ENCODE data around the gene HIPK4. TPM values are rescaled to one million over a fixed set of nuclear protein-coding genes. Genes with fewer than 3 reads are reported as not detected.
A peak's percentile ranks its signal among the peaks of the same experiment; 100 is the strongest.
"Not testable (repeated sequence)": the region's sequence is repeated elsewhere in the genome, so short reads cannot be mapped to it uniquely, and the experiment has no call there.

HIPK4 gene, protein sequence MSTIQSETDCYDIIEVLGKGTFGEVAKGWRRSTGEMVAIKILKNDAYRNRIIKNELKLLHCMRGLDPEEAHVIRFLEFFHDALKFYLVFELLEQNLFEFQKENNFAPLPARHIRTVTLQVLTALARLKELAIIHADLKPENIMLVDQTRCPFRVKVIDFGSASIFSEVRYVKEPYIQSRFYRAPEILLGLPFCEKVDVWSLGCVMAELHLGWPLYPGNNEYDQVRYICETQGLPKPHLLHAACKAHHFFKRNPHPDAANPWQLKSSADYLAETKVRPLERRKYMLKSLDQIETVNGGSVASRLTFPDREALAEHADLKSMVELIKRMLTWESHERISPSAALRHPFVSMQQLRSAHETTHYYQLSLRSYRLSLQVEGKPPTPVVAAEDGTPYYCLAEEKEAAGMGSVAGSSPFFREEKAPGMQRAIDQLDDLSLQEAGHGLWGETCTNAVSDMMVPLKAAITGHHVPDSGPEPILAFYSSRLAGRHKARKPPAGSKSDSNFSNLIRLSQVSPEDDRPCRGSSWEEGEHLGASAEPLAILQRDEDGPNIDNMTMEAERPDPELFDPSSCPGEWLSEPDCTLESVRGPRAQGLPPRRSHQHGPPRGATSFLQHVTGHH
- polyA plus RNA-seq (2011; rRNA removed) (0.09 and 0.11 TPM in 2 replicates), polyA minus RNA-seq (2011; rRNA and poly(A)+ RNA removed) (0.09 and 0.13 TPM in 2 replicates)

DNA sequence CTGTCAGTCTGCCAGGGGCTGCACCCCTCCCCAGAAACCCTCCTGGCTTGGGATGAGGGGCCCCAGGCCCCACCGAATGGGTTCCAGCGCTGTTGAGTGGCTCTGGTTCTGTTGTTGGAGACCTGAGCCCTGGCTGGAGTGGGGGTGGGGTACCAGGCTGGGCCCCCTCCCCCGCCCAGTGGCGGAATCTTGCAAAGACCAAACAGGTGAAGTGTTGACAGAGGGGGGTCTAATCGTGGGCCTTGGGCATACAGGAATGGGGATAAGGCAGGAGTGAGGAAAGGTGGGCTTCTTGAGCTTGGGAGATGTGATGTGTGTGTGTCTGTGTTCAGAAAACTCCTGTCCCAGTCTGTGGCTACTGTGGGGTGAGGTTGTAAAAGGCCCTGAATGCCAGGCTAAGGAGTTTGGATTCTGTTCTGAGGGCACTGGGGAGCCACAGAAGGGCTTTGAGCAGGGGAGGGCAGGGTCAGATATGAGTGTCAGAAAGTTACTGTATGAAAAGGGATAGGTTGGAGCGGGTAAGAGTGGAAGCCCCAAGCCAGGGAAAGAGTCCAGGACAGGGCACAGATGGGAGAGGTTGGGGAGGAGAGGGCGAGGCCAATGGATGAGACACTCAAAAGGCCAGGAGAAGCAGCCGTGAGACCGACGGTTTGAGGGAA is at the start of gene HIPK4:
TSS of gene HIPK4 (minus strand) at position 98 of the 659 bp plus-strand sequence. CDS start 279 bp downstream, outside the sequence.
- H3K4me3 ChIP-seq (ENCODE audit: low read depth, low read length): no peak within 1 kb of the TSS
- no peaks in the 10 kb centered on the region for H3K27me3 ChIP-seq (ENCODE audit: control insufficient read depth, insufficient read depth, low read length)
- no peak within 1 kb of the TSS for H3K27ac ChIP-seq (ENCODE audit: low read depth, low read length)
- no peak for DNase-seq (ENCODE audit: low read depth, low spot score)
- ChIA-PET CTCF (interaction anchor here (1.4 kb wide), 1 partner anchor 30 kb away, joined by 5 read pairs; no protein-coding TSS in a partner anchor), POLR2A (interaction anchor here (0.5 kb wide), 1 partner anchor 180 kb away, joined by 3 read pairs; no protein-coding TSS in a partner anchor)
- TF ChIP-seq, protein P1, sequence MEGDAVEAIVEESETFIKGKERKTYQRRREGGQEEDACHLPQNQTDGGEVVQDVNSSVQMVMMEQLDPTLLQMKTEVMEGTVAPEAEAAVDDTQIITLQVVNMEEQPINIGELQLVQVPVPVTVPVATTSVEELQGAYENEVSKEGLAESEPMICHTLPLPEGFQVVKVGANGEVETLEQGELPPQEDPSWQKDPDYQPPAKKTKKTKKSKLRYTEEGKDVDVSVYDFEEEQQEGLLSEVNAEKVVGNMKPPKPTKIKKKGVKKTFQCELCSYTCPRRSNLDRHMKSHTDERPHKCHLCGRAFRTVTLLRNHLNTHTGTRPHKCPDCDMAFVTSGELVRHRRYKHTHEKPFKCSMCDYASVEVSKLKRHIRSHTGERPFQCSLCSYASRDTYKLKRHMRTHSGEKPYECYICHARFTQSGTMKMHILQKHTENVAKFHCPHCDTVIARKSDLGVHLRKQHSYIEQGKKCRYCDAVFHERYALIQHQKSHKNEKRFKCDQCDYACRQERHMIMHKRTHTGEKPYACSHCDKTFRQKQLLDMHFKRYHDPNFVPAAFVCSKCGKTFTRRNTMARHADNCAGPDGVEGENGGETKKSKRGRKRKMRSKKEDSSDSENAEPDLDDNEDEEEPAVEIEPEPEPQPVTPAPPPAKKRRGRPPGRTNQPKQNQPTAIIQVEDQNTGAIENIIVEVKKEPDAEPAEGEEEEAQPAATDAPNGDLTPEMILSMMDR (IDR thresholded peaks at IDR 0.05; ENCODE audit: low read depth, low read length): no peak
- no peaks in the 10 kb centered on the region for H3K9me3 ChIP-seq (ENCODE audit: control insufficient read depth, insufficient read depth, low read length)

DNA sequence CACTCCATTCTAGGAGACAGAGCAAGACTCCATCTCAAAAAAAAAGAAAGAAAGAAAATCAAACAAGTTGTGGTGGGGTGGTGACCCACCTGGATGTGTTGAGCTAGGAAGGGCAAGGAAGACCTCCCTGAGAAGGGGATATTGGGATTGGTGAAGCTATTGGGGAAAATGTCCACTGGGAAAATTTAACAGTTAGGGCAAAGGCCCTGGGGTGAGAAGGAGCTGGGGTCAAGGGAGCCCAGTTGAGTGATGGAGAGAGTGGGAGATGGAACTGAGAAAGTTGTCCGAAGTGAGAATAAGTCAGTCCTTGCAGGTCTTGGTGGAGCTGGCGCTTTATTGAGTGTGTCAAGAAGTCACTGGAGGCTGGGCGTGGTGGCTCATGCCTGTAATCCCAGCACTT is 48.3 kb upstream of the HIPK4 start:
- POLR2A ChIA-PET: interaction anchor here (0.8 kb wide), 1 partner anchor 12 kb away, joined by 3 read pairs; the partner anchor contains the start of gene SERTAD1
- no peak for DNase-seq (ENCODE audit: low read depth, low spot score)
- CTCF ChIA-PET: interaction anchor here (1.6 kb wide), 1 partner anchor 18 kb away, joined by 6 read pairs; no protein-coding TSS in a partner anchor

DNA sequence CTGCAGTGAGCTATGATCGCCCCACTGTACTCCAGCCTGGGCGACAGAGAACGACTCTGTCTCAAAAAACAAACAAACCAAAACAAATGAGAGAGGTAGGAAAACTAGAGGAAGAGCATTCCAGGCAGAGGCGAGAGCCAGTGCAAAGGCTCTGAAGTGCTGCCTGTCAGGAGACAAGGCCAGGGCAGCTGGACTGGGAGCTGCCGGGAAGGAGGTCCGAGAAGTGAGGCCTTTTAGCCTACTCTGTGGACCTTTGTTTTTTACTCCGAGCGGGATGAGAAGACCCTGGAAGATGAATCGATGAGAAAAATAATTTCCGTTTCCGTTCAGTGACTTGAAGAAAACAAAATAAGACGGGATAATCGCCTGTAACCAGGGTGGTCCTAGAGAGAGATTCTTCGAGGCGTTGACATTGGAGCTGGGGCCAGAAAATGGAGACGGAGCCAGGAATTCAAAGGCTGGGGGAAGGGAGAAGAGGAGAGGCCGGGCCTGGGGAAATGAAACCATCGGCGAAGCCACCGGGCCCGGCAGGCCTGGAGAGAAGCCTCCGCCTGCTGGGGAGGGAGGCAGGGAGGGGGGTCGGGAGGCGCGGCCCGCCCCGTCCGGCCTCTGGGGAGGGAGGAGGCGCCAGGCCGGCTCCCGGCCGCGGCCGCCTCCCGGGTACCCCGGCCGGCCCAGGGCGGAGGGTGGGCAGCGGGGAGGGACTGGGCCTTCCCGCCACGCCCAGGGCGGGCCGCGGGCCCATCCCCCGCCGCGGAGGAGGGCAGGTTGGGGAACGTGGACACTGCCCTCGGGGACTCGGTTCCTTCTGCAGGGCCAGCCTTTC is 43.6 kb upstream of the HIPK4 start:
- ChIA-PET POLR2A (interaction anchor here (0.7 to 2.2 kb wide), 8 partner anchors 8 to 68 kb away, joined by 3 to 21 read pairs (median 4); partner anchors contain the start of genes BLVRB and SERTAD1), CTCF (interaction anchor here (0.6 to 1.5 kb wide), 4 partner anchors 9 to 79 kb away, joined by 3 to 4 read pairs (median 4); no protein-coding TSS in a partner anchor)
- Histone ChIP-seq H3K9me3 (ENCODE audit: control insufficient read depth, insufficient read depth, low read length) (no peaks in the 10 kb centered on the region), H3K4me3 (ENCODE audit: low read depth, low read length) (peak overlapping the region; percentile 57), H3K27me3 (ENCODE audit: control insufficient read depth, insufficient read depth, low read length) (no peaks in the 10 kb centered on the region), H3K27ac (ENCODE audit: low read depth, low read length) (peak overlapping the region; percentile 94)
- TF ChIP-seq, protein P1 (IDR thresholded peaks at IDR 0.05; ENCODE audit: low read depth, low read length): no peak
- DNase-seq (ENCODE audit: low read depth, low spot score): peak; percentile 66

More for the DNA sequence above, 48.3 kb upstream of the HIPK4 start:
- Histone ChIP-seq H3K9me3 (ENCODE audit: control insufficient read depth, insufficient read depth, low read length) (no peaks in the 10 kb centered on the region), H3K4me3 (ENCODE audit: low read depth, low read length) (no peak overlapping the region), H3K27me3 (ENCODE audit: control insufficient read depth, insufficient read depth, low read length) (no peaks in the 10 kb centered on the region), H3K27ac (ENCODE audit: low read depth, low read length) (no peak overlapping the region)
- TF ChIP-seq, protein P1 (IDR thresholded peaks at IDR 0.05; ENCODE audit: low read depth, low read length): no peak

DNA sequence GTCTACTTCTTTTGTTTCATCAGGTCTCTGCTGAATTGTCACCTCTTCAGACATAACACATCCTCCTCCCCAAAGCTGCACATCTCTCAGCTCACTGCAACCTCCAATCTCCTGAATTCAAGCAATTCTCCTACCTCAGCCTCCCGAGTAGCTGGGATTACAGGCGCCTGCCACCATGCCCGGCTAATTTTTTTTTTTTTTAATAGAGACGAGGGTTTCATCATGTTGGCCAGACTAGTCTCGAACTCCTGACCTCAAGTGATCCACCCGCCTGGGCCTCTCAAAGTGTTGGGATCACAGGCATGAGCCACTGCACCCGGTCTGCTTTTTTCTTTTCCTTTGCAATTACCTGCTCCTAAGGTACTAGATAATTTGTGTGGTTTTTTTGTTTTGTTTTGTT is 42.8 kb upstream of the HIPK4 start:
- ChIA-PET CTCF (interaction anchor here (0.6 to 1.5 kb wide), 3 partner anchors 10 to 79 kb away, joined by 3 to 4 read pairs (median 3); no protein-coding TSS in a partner anchor), POLR2A (interaction anchor here (1.5 to 2.2 kb wide), 3 partner anchors 10 to 67 kb away, joined by 4 to 21 read pairs (median 9); no protein-coding TSS in a partner anchor)
- H3K4me3 ChIP-seq (ENCODE audit: low read depth, low read length); H3K9me3 ChIP-seq (ENCODE audit: control insufficient read depth, insufficient read depth, low read length); DNase-seq (ENCODE audit: low read depth, low spot score); H3K27me3 ChIP-seq (ENCODE audit: control insufficient read depth, insufficient read depth, low read length): not testable (repeated sequence)
- H3K27ac ChIP-seq (ENCODE audit: low read depth, low read length): peak overlapping the region; percentile 94

All from AG04450 (cell line).